Retinal pigment epithelial cell (primary cell): Measurements from ENCODE around the gene SKA2.

Experiments used
- DNase-seq: peaks from one replicate; pipeline ENCODE4 v3.0.0-alpha.2; 2010; ENCODE audit warnings: low read depth
- H3K4me3 ChIP-seq: 2 replicates; pipeline ENCODE4 v1.5.1; 2011; ENCODE audit warnings: mild to moderate bottlenecking, low read length, control low read depth, moderate library complexity
- TF ChIP-seq, protein P1 (sequence below): conservative IDR thresholded peaks from 2 replicates; pipeline ENCODE4 v1.5.1; 2011; ENCODE audit warnings: low read depth, low read length, control low read depth, inconsistent platforms

Gene SKA2, protein sequence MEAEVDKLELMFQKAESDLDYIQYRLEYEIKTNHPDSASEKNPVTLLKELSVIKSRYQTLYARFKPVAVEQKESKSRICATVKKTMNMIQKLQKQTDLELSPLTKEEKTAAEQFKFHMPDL

DNA sequence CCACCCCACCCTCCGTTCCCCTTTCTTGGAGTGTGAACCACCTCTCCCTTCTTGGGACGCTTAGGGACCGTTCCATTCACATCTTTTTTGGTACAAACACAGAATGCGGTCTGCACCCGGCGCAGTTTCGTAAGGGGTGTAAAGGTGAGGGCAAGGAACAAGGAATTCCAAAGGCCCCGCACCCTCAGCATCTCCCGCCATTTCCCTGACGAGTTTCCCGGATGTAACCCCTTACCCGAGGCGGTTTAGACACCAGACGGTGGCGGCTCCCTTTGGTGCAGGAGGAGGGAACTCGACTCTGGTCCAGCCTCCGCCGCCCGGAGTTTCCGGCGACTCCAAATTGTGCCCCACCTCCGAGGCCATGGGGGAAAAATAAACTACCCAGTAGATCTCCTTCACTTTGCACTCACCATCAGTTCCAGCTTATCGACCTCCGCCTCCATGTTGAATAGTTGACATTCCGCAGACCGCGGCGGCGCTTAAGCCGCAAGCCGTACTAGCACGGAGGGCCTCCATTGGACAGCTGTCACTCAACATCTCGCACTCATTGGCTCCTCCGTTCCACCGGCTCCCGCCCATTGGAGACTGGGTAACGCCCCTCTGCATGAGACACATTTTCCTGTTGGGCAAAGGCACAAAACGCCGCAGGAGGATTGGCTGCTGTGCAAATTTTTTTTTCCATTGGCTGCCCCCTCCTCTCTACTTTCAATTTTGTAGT, at the start of gene SKA2:
Gene SKA2 (minus strand): TSS at position 466 of the 718 bp plus-strand sequence. CDS start 23 bp downstream, at position 443.
- H3K4me3 ChIP-seq = peak within 1 kb of the TSS; percentile 96
- DNase-seq = no peak
- TF ChIP-seq, protein P1, sequence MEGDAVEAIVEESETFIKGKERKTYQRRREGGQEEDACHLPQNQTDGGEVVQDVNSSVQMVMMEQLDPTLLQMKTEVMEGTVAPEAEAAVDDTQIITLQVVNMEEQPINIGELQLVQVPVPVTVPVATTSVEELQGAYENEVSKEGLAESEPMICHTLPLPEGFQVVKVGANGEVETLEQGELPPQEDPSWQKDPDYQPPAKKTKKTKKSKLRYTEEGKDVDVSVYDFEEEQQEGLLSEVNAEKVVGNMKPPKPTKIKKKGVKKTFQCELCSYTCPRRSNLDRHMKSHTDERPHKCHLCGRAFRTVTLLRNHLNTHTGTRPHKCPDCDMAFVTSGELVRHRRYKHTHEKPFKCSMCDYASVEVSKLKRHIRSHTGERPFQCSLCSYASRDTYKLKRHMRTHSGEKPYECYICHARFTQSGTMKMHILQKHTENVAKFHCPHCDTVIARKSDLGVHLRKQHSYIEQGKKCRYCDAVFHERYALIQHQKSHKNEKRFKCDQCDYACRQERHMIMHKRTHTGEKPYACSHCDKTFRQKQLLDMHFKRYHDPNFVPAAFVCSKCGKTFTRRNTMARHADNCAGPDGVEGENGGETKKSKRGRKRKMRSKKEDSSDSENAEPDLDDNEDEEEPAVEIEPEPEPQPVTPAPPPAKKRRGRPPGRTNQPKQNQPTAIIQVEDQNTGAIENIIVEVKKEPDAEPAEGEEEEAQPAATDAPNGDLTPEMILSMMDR = no peak

DNA sequence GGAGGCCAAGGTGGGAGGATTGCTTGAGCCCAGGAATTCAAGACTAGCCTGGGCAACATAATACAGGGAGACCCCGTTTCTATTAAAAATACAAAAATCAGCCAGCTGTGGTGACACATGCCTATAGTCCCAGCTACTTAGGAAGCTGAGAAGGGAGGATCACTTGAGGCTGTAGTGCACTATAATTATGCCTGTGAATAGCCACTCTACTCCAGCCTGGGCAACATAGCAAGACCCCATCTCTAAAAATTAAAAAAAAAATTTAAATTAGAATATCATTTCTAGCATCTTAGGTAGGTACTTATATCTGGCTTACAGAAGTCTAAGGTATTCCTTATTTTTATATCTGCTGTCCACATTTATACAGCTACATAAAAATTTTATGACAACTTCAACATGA, 47.3 kb upstream of the SKA2 start:
- TF ChIP-seq, protein P1 = no peak

DNA sequence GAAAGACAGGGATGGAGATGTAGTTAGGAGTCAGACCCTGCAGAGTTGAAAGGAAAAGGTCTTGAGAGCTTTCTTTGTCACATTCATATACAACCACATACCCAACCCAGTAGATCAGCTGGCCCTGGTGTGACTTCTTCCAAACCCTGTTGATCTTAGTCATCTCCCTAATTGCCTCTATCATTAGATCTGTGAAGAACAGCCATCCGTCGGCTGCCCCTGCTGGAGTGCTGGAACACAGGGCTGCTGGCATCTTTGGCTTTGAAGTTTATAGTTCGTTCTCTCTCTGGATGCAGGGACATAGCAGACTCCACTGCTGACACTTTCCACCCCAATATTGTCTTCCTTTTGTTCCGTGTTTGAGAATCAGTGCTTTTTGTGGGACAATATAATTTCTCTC, 44.4 kb upstream of the SKA2 start:
- TF ChIP-seq, protein P1 = no peak
- DNase-seq = no peak

More for the DNA sequence above, 47.3 kb upstream of the SKA2 start:
- DNase-seq = no peak
- H3K4me3 ChIP-seq = no peak overlapping the region

DNA sequence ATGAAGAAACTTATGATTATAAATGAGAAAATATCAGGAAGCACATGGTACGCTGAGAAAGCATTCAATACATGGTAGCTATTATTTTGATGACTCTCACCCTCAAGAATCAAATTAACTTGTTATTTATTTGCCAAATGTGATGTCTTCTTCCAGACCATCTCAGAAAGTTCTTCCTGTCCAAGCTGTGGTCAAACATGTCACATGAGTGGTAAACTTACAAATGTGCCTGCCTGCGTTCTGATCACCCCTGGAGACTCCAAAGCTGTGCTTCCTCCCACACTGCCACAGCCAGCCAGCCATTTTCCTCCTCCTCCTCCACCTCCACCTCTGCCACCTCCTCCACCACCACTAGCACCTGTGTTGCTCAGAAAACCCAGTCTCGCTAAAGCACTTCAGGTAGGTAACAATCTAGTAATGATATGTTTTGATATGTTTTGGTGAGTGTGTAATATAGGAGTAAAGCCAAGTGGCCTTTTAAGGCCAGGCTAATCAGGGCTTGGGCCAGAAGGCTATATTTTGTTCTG, 38.4 kb upstream of the SKA2 start:
- H3K4me3 ChIP-seq = no peak overlapping the region
- no peak for DNase-seq
- TF ChIP-seq, protein P1 = no peak

More for the DNA sequence above, 44.4 kb upstream of the SKA2 start:
- H3K4me3 ChIP-seq = no peak overlapping the region

DNA sequence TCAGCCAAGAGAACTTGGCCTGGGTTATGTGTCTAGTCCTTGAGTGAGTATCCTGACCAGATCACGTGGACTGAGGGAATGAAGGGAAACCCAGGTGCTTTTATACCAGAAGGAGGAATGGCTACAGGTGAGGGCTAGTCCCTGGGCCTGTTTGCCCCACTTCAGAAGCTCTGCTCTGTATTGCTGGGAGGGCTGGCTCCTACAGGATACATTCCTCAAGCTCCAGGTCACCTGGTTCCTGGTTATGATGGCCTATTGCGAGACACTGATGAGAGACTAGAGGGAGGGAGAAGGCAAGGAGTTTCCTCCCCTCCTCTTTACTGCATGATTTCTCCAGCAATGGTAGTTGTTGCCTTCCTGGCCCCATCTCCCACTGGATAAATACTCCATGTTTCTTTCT, 35.8 kb upstream of the SKA2 start:
- DNase-seq = no peak
- no peak overlapping the region for H3K4me3 ChIP-seq
- TF ChIP-seq, protein P1 = no peak

DNA sequence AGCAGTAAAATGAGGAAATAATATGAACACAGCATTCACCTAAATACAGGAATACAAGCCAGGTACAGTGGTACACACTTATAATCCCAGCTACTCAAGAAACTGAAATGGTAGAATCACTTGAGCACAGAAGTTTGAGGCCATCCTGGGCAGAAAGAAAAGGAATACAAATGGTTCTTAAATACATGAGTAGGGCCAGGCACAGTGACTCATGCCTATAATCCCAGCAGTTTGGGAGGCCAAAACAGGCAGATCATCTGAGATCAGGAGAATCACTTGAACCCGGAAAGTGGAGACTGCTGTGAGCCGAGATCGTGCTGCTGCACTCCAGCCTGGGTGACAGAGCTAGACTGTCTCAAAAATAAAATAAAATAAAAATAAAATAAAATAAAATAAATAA, 31.9 kb upstream of the SKA2 start:
- no peak for DNase-seq
- TF ChIP-seq, protein P1 = no peak
- H3K4me3 ChIP-seq = no peak overlapping the region

DNA sequence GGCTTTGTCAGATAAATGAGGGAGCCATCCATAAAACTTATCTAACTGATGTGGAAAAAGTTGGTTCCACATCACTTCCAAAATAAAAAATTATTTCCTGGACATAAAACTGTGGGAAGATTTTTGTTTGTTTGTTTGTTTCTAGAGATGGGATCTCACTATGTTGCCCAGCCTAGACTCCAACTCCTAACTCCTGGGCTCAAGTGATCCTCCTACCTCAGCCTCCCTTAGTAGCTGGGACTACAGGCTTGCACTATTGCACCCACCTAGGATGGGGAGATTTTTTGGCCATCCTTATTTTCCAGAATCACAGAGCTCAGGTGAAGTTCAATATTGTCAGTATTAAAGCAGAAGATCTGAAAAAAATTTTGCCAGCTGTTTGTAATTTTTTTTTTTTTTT, 31.0 kb upstream of the SKA2 start:
- DNase-seq = no peak
- H3K4me3 ChIP-seq = no peak overlapping the region
- TF ChIP-seq, protein P1 = no peak
